Lung microvascular endothelial cell (primary cell): ENCODE data around the gene HOTAIR. TPM values are rescaled to one million over a fixed set of nuclear protein-coding genes. Genes with fewer than 3 reads are reported as not detected.

Experiments used
- DNase-seq, 2 donors: peaks; one replicate each; pipeline versions ENCODE4 v3.0.0 to v3.0.0-alpha.2; 2010; ENCODE audit warnings: low read depth in 2 of 2
- total RNA-seq: library from RNA; depleted of rRNA; stranded (reverse); fragments of >200 nt; gene quantifications from 2 replicates; pipeline ENCODE4 v1.2.1, GENCODE V29; 2014

Gene HOTAIR
- total RNA-seq, 1 donor from 2014 or later = not detected

DNA sequence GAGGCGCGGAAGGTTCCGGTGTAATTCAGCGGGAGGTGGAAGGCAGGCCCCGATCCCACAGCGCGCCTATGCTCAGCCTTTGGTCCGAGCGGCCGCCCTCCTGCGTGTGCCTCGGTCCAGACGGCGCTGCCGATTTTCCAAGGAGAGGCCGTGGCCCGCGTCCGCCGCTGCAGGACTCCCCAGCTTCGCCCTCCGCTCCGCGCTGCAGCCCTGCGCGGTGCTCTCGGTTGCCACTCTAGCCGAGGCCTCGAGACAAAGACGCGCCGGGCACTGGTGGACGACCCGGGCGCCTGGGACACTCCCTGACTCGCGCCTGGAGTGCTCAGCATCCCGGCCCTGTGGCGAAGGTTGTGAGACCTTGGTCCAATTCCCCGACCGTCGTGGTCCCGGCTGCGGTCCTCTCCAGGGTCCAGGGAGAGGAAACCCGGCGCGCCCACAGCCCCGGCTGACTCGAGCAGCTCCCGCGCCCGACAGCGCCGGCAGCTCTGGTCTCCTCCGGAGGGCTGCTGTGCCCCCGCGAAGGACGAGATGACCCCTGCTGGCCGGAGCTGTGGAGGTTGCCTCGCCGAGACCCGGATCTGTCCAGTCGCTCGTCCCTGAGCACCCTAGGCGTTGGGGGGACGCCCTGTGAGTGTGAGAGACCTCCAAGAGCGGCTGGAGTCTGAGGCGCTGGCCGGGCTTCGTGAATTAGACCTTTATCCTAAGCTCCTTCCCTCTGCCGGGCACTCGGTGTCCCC is 13.6 kb downstream of the HOTAIR start:
- no peak for DNase-seq

DNA sequence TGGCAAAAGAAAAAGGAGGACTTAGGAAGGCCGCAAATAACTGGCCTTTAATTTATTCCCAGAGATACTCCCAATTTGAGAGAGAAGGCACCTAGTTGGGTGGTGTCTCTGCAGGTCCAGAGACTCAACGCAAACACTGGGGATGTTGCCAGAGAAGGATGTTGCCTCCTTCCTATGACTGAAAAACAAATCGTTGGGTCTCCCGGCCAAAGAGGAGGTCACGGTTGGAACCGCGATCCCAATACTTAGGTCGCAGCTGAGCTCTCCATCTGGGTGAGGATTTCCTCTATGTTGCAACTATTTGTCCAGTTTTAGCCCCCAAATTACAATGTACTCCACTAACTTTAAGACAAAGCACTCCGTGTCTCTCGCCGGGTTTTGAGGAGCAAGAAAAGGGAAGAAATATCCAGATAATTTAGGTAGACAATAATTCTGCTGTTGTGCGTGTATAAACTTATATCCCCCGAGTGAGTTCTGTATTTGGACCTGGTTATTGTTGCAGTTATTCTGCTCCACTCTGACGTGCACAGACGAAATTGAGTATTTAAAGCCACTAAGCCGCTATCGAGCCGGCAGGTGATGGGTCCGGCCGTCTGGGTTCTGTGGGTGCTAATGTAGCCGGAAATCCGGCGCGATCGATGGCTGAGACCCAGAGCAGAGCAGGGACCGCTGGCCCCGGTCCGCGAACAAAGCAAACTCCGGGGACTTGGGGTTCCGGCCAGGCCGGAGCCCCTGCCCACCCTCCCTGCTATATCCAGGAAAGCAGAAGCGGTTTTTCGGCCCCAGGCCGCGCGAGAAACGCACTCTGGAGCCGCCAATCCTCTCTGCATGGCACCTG is 14.3 kb downstream of the HOTAIR start:
- DNase-seq = no peak

DNA sequence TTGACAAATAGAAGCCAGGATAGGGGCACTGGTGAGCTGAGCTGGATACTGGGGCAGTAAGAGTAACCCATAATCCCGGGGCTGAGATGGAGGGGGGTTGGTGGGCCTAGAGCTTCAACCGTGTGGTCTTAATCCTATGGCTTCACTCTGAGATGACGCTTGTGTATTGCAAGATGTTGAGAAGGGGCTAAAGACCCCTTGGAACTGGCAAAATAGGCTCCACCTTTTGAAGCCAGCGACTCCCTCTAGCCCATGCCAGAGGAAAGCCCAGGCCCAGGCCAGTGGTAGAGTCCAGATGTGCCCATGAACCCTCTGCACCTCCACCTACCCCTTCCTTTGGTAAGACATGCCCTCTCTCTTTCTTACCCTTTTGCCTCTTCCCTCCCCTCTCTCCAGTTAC is 15.4 kb downstream of the HOTAIR start:
- no peak for DNase-seq

DNA sequence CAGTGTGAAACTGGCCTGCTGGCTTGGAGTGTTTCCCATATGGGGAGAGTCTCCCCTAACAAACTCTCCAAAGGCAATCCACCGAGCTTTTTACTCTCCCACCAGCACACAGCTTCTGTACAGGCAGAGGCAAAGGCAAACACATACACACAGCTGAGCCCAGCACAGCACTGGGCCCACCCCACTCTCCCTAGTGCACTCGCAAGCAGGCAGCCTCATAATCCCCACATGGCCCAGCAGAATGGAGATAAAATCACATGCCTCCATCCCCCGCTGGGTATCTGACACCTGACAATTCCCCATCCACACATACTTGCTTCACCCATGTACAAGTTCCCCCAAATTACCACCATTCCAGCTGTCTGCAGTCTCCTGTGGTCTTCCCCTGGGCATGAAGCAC is 16.6 kb downstream of the HOTAIR start:
- no peak for DNase-seq

DNA sequence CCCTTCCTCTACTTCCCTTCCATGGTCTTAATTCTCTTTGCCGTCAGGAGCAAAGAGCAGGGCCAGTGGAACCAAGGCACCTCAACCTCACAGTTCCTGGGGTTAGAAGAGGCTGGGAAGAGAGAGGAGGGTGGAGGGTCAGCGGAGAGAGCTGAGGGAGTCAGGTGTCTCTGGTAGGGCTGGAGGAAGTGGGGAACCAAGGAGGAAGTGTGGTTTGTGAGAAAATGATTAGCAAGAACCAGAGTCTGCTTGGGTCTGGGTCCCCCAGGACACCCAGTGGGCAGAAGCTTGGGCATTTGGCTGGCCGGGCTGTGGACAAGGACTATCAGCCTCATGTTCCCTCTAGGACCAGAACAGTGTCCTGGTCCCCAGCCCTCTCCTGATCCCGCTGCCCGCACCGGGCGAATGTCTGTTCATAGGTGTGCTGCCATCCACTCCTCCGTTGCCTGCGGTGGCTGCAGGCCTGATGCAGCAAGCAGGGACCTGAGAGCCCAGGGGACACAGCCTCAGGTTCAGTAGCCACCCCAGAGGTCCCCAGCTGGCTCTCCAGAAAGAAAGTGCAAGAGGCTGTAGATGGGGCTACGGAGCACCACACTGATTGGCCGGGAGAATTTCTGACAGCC is 17.7 kb downstream of the HOTAIR start:
- no peak for DNase-seq

DNA sequence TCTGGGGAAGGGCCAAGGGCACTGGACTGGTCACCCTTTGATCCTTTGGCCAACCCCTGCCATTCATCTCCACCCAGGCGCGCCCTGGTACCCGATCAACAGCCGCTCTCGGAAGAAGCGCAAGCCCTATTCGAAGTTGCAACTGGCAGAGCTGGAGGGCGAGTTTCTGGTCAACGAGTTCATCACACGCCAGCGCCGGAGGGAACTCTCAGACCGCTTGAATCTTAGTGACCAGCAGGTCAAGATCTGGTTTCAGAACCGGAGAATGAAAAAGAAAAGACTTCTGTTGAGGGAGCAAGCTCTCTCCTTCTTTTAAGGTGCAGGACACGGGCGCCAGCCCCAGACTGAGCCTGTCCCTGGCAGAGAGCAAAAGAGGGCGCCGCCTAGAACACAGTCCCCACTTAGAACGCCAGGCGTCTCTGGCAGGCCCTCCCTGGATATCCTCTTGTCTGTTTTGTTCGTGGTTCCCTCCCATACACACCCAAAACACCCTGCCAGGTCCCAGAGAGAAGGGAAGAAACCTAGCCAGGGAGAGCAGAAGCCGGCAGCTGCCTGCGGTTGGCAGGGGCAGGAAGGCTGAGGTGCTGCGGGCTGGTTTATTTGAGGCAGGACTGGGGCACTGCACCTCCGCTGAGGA is 18.4 kb downstream of the HOTAIR start:
- DNase-seq = no peak

GRCh38 chr12:53955776-53956250 is 18.9 kb downstream of the HOTAIR start:
- no peak for DNase-seq

- DNase-seq = no peak
Observed at GRCh38 chr12:53955036-53955775, 19.5 kb downstream of the HOTAIR start.

DNA sequence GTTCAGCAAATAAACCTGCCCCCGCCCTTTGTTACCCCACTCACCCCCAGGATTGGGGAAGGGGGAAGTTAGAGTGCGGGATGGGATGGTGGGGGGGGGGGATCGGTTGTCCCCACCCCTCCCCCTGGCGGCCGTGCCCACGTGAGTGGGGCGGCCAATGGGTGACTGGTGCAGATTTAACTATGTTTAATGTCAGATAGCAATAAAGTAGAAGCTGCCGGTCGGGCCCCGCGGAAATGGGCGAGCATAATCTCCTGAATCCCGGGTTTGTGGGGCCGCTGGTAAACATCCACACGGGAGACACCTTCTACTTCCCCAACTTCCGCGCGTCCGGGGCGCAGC is 20.1 kb downstream of the HOTAIR start, which contains the start of gene HOXC12:
TSS of gene HOXC12 (plus strand) at position 210 of the 342 bp plus-strand sequence. CDS start at position 237, 27 bp downstream.
- no peak for DNase-seq

- no peak for DNase-seq
Observed at GRCh38 chr12:53953831-53954693, 20.7 kb downstream of the HOTAIR start.

DNA sequence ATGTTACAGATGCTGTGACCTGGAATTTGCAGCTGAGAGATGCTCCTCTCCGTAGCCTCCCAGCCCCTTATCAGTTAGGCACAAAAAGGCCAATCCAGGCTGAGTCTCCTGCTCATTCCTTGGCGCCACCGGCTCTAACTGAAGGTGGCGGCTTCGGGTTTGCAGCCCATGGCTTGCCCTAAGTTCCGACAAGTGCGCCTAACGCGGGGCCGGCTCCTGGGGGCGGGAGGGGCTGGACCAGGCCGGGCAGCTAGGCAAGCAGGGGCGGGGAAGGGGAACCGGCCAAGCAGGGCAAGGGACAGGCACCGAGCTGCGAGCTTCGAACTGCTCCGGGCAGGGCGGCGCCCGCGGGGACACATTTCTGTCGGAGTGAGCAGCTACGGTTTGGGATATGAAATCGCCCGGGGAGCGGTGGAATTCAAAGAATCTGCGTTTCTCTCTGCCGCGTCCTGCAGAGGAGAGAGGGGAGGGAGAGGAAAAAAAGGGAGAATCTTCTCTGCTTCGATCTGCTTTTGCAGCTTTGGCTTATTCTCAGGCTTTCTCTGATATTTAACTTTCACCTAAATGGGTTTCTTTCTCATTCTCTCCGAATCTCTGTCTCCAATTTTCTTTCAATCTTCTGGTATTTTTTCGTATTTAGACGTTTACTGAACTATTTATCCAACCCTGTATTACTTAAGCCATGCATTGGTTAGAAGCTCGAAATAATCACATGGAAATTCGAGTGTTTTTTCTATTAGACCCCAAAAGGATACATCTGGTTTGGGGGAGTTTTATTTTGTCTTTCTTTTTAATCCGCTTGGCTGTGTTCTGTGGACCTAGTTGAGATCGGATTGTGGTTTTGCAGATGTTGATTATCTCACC is 21.7 kb downstream of the HOTAIR start:
- no peak for DNase-seq

GRCh38 chr12:53952335-53952694 is 22.4 kb downstream of the HOTAIR start:
- no peak for DNase-seq

DNA sequence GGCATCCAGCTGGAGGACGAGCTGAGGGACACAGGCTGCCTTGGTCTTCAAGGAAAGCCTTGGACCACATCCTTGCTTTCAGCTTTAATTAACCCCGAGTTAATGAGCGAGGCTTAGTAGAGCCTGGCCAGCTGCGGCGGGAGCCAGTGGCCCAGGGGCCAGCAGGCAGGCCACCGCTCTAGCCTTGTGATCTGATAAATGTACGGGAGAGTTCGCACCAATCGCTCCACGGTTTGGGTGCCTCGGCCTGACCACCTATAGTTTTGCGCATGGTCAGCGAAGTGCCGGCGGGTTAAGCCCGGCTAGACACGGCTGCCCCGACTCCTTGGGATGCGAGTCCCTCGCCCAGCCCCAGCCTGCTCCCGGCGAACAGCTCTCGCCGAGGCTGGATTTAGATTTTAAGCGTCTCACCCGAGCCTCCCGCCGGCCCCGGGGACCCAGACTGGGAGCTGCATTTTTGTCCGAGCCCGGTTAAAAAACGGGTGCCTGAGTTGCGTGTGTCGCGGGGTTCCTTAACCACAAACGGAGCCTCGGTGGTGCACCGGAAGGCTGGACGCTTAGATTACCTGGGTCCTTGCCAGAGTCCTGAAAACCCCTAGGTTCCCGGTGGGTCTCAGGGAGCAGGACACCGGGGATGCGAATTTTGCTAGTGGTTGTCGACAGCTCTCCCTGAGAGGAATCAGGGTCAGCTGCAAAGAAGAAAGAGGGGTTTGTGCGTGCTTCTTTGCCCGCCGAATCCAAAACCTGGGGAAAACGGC is 23.0 kb downstream of the HOTAIR start:
- no peak for DNase-seq

GRCh38 chr12:53950789-53951576 is 23.8 kb downstream of the HOTAIR start:
- no peak for DNase-seq

- DNase-seq = no peak
Observed at GRCh38 chr12:53950437-53950773, 24.3 kb downstream of the HOTAIR start.

DNA sequence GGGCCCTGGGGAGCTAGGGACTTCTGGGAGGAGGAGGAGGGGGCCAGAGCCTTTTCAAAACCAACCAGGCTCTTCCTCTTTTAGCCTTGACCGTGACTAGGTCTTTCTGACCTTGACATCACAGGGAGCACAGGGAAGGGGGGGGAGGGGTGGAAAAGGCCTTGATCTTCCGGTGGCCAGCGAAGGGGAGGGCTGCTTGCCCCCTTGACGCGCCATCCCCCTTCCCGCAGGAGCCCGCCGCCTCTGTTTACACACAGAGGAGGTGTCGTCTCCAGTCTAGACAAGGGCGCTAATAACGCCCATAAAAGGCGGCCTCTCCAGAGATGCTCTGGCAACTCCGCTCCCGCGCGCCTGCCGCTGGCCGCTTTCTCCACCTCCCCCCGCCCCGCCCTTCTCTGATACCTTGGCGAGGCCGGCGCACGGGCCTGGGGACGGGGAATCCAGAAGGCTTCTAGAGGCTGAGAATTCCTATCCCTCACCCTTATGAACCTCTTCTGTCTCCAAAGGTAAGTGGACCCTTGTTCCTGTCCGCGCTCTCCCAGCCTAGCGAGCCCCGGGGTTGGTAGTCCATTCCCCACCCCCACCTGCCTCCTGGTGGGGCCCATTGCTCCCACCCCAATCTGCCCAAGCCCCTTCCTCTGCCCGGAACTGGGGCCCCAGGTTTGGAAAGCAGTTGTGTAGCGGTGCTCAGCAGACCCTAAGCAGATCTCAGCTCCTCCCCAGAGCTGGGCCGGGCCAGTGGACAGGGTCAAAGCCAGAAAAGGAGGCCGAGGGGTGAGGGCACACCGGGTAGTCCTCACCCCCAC is 24.9 kb downstream of the HOTAIR start:
- DNase-seq = no peak
